Measurements from ENCODE around the gene ALKAL2.

The ALKAL2 gene

GRCh38 chr2:285531-285930, 2.4 kb downstream of the ALKAL2 start:
- Mint-ChIP-seq H3K4me3 (peak overlapping the region; percentile 19), H3K4me1 (ENCODE audit: low read depth) (peaks cover 3% of the 10 kb centered on the region), H3K27me3 (ENCODE audit: low read depth) (peaks cover 25% of the 10 kb centered on the region), H3K27ac (no peak overlapping the region), H3K36me3 (ENCODE audit: low read depth) (peaks cover 17% of the 10 kb centered on the region), H3K9me3 (no peaks in the 10 kb centered on the region)
- DNase-seq (ENCODE audit: low spot score): no peak

GRCh38 chr2:284896-285492, 2.9 kb downstream of the ALKAL2 start:
- no peak overlapping the region for H3K4me3 Mint-ChIP-seq
- no peaks in the 10 kb centered on the region for H3K9me3 Mint-ChIP-seq
- peaks cover 21% of the 10 kb centered on the region for H3K27me3 Mint-ChIP-seq (ENCODE audit: low read depth)
- peaks cover 3% of the 10 kb centered on the region for H3K4me1 Mint-ChIP-seq (ENCODE audit: low read depth)
- no peak for DNase-seq (ENCODE audit: low spot score)
- H3K36me3 Mint-ChIP-seq (ENCODE audit: low read depth): peaks cover 19% of the 10 kb centered on the region
- H3K27ac Mint-ChIP-seq: no peak overlapping the region

GRCh38 chr2:283996-284794, 3.7 kb downstream of the ALKAL2 start:
- Mint-ChIP-seq H3K27me3 (ENCODE audit: low read depth) (peaks cover 16% of the 10 kb centered on the region), H3K9me3 (no peaks in the 10 kb centered on the region), H3K36me3 (ENCODE audit: low read depth) (peaks cover 23% of the 10 kb centered on the region), H3K27ac (no peak overlapping the region), H3K4me3 (no peak overlapping the region), H3K4me1 (ENCODE audit: low read depth) (no peaks in the 10 kb centered on the region)
- DNase-seq (ENCODE audit: low spot score): no peak

GRCh38 chr2:282371-283263, 5.3 kb downstream of the ALKAL2 start:
- Mint-ChIP-seq H3K27ac (no peak overlapping the region), H3K4me3 (no peak overlapping the region), H3K36me3 (ENCODE audit: low read depth) (peaks cover 32% of the 10 kb centered on the region)

GRCh38 chr2:281381-281780, 6.5 kb downstream of the ALKAL2 start:
- Mint-ChIP-seq H3K9me3 (no peaks in the 10 kb centered on the region), H3K4me1 (ENCODE audit: low read depth) (no peaks in the 10 kb centered on the region), H3K4me3 (no peak overlapping the region), H3K27me3 (ENCODE audit: low read depth) (peaks cover 11% of the 10 kb centered on the region), H3K36me3 (ENCODE audit: low read depth) (peaks cover 43% of the 10 kb centered on the region), H3K27ac (no peak overlapping the region)
- no peak for DNase-seq (ENCODE audit: low spot score)

More at GRCh38 chr2:282371-283263, 5.3 kb downstream of the ALKAL2 start:
- H3K27me3 Mint-ChIP-seq (ENCODE audit: low read depth): peaks cover 16% of the 10 kb centered on the region
- no peaks in the 10 kb centered on the region for H3K4me1 Mint-ChIP-seq (ENCODE audit: low read depth)
- no peaks in the 10 kb centered on the region for H3K9me3 Mint-ChIP-seq
- DNase-seq (ENCODE audit: low spot score): no peak

- H3K9me3 Mint-ChIP-seq: no peaks in the 10 kb centered on the region
- no peak for DNase-seq (ENCODE audit: low spot score)
- H3K27me3 Mint-ChIP-seq (ENCODE audit: low read depth): peaks cover 6% of the 10 kb centered on the region
- H3K27ac Mint-ChIP-seq: no peak overlapping the region
- H3K36me3 Mint-ChIP-seq (ENCODE audit: low read depth): peaks cover 44% of the 10 kb centered on the region
- H3K4me1 Mint-ChIP-seq (ENCODE audit: low read depth): no peaks in the 10 kb centered on the region
- H3K4me3 Mint-ChIP-seq: no peak overlapping the region
Observed at GRCh38 chr2:280650-281110, 7.2 kb downstream of the ALKAL2 start.

- no peak overlapping the region for H3K4me3 Mint-ChIP-seq
- H3K27me3 Mint-ChIP-seq (ENCODE audit: low read depth): peaks cover 2% of the 10 kb centered on the region
- no peaks in the 10 kb centered on the region for H3K9me3 Mint-ChIP-seq
- no peaks in the 10 kb centered on the region for H3K4me1 Mint-ChIP-seq (ENCODE audit: low read depth)
- no peak overlapping the region for H3K27ac Mint-ChIP-seq
- peaks cover 48% of the 10 kb centered on the region for H3K36me3 Mint-ChIP-seq (ENCODE audit: low read depth)
- no peak for DNase-seq (ENCODE audit: low spot score)
Observed at GRCh38 chr2:279956-280649, 7.8 kb downstream of the ALKAL2 start.

GRCh38 chr2:279366-279765, 8.5 kb downstream of the ALKAL2 start:
- DNase-seq (ENCODE audit: low spot score): no peak
- Mint-ChIP-seq H3K4me3 (no peak overlapping the region), H3K27me3 (ENCODE audit: low read depth) (no peaks in the 10 kb centered on the region), H3K4me1 (ENCODE audit: low read depth) (no peaks in the 10 kb centered on the region), H3K27ac (no peak overlapping the region), H3K9me3 (no peaks in the 10 kb centered on the region), H3K36me3 (ENCODE audit: low read depth) (peaks cover 48% of the 10 kb centered on the region)

GRCh38 chr2:278927-279320, 9.0 kb downstream of the ALKAL2 start:
- no peak for DNase-seq (ENCODE audit: low spot score)
- Mint-ChIP-seq H3K27ac (no peak overlapping the region), H3K4me3 (no peak overlapping the region), H3K36me3 (ENCODE audit: low read depth) (peaks cover 48% of the 10 kb centered on the region), H3K27me3 (ENCODE audit: low read depth) (no peaks in the 10 kb centered on the region), H3K4me1 (ENCODE audit: low read depth) (no peaks in the 10 kb centered on the region), H3K9me3 (no peaks in the 10 kb centered on the region)

GRCh38 chr2:278312-278926, 9.5 kb downstream of the ALKAL2 start:
- no peak for DNase-seq (ENCODE audit: low spot score)
- Mint-ChIP-seq H3K27ac (no peak overlapping the region), H3K4me3 (no peak overlapping the region), H3K27me3 (ENCODE audit: low read depth) (no peaks in the 10 kb centered on the region), H3K36me3 (ENCODE audit: low read depth) (peaks cover 46% of the 10 kb centered on the region), H3K4me1 (ENCODE audit: low read depth) (no peaks in the 10 kb centered on the region), H3K9me3 (no peaks in the 10 kb centered on the region)

GRCh38 chr2:275466-275865, 12.4 kb downstream of the ALKAL2 start:
- peaks cover 58% of the 10 kb centered on the region for H3K36me3 Mint-ChIP-seq (ENCODE audit: low read depth)
- H3K4me3 Mint-ChIP-seq: no peak overlapping the region
- no peak overlapping the region for H3K27ac Mint-ChIP-seq
- DNase-seq (ENCODE audit: low spot score): no peak
- H3K27me3 Mint-ChIP-seq (ENCODE audit: low read depth): no peaks in the 10 kb centered on the region
- no peaks in the 10 kb centered on the region for H3K9me3 Mint-ChIP-seq
- H3K4me1 Mint-ChIP-seq (ENCODE audit: low read depth): peaks cover 8% of the 10 kb centered on the region

- H3K9me3 Mint-ChIP-seq: no peaks in the 10 kb centered on the region
Observed at GRCh38 chr2:274503-274902, 13.4 kb downstream of the ALKAL2 start.

GRCh38 chr2:273333-273732, 14.6 kb downstream of the ALKAL2 start:
- H3K27me3 Mint-ChIP-seq (ENCODE audit: low read depth): no peaks in the 10 kb centered on the region
- H3K4me1 Mint-ChIP-seq (ENCODE audit: low read depth): peaks cover 21% of the 10 kb centered on the region
- H3K36me3 Mint-ChIP-seq (ENCODE audit: low read depth): peaks cover 50% of the 10 kb centered on the region
- no peak overlapping the region for H3K4me3 Mint-ChIP-seq
- H3K9me3 Mint-ChIP-seq: no peaks in the 10 kb centered on the region
- H3K27ac Mint-ChIP-seq: no peak overlapping the region
- DNase-seq (ENCODE audit: low spot score): no peak

More at GRCh38 chr2:274503-274902, 13.4 kb downstream of the ALKAL2 start:
- H3K36me3 Mint-ChIP-seq (ENCODE audit: low read depth): peaks cover 56% of the 10 kb centered on the region
- no peak for DNase-seq (ENCODE audit: low spot score)
- no peak overlapping the region for H3K4me3 Mint-ChIP-seq
- H3K27ac Mint-ChIP-seq: no peak overlapping the region
- H3K27me3 Mint-ChIP-seq (ENCODE audit: low read depth): no peaks in the 10 kb centered on the region
- peaks cover 15% of the 10 kb centered on the region for H3K4me1 Mint-ChIP-seq (ENCODE audit: low read depth)

All from T-helper 2 cell treated with Interferon-gamma antibody and Interleukin-4, amounts not matched to agents 5 μg/mL and 100 μg/mL, for 36 hours (primary cell).